Lower leg skin (tissue), 3 donors: ENCODE data around the gene DCAF15.

ENCODE experiments used
- CTCF ChIP-seq, 3 donors: fragments of 450-650 bp; IDR thresholded peaks; one replicate each; pipeline ENCODE4 v1.5.1; 2016; ENCODE audit warnings: antibody characterized with exemption in 3 of 3, mild to moderate bottlenecking in 3 of 3, moderate library complexity in 2 of 3
- POLR2A ChIP-seq, 2 donors: fragments of 450-650 bp; IDR thresholded peaks; one replicate each; pipeline ENCODE4 v1.6.1; 2016 to 2017; ENCODE audit warnings: antibody characterized with exemption in 2 of 2, mild to moderate bottlenecking in 1 of 2, moderate library complexity in 1 of 2

GRCh38 chr19:13960863-13961784 is 8.8 kb downstream of the DCAF15 start:
- TF ChIP-seq CTCF (IDR thresholded peaks at IDR 0.05) (no peak), POLR2A (IDR thresholded peaks at IDR 0.05) (no peak)
